ENCODE measurements around the gene IER3IP1. TPM values are rescaled to one million over a fixed set of nuclear protein-coding genes. Genes with fewer than 3 reads are reported as not detected.

The IER3IP1 gene
- total RNA-seq, 1 donor from 2014 or later = 6.4 TPM

DNA sequence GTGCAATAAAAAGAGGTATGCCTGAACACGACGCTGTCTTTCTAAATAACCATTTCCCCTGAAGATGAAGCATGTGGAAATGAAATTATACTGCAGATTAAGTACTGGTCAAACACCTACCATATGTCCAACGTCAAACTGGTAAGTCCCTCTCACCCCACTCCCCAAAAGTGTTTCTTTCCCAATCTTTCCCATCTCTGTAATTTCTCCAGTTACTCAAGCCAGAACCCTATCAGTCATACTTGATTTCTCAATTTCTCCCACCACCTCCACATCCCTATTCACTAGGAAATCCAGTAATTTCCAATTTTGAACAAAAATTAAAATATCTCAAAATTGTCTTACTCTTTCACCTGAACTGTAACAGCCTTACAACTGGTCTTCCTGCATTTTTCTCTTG is 55.0 kb downstream of the IER3IP1 start:
- intact Hi-C loops (cut with DNase I) = no loop called here
- TF ChIP-seq CTCF (IDR thresholded peaks at IDR 0.05) (no peak), POLR2AphosphoS5 (IDR thresholded peaks at IDR 0.05; ENCODE audit: insufficient read depth in 1 of 2, low read depth in 1 of 2) (no peak), POLR2A (IDR thresholded peaks at IDR 0.05) (no peak)

GRCh38 chr18:47120428-47120827 is 55.7 kb downstream of the IER3IP1 start:
- Histone ChIP-seq H3K4me1 (no peaks in the 10 kb centered on the region), H3K4me3 (no peak overlapping the region), H3K36me3 (no peaks in the 10 kb centered on the region), H3K27ac (no peak overlapping the region), H3K9me3 (no peaks in the 10 kb centered on the region), H3K27me3 (no peaks in the 10 kb centered on the region)
- TF ChIP-seq CTCF (IDR thresholded peaks at IDR 0.05) = no peak
- no peak for TF ChIP-seq POLR2AphosphoS5 (IDR thresholded peaks at IDR 0.05; ENCODE audit: insufficient read depth in 1 of 2, low read depth in 1 of 2)
- intact Hi-C loops (cut with DNase I) = no loop called here
- no peak for DNase-seq (ENCODE audit: extremely low spot score in 2 of 2)

More for the DNA sequence above, 55.0 kb downstream of the IER3IP1 start:
- DNase-seq (ENCODE audit: extremely low spot score in 2 of 2) = no peak
- Histone ChIP-seq H3K36me3 (no peaks in the 10 kb centered on the region), H3K9me3 (no peaks in the 10 kb centered on the region), H3K27ac (no peak overlapping the region), H3K4me1 (no peaks in the 10 kb centered on the region), H3K4me3 (no peak overlapping the region), H3K27me3 (no peaks in the 10 kb centered on the region)

DNA sequence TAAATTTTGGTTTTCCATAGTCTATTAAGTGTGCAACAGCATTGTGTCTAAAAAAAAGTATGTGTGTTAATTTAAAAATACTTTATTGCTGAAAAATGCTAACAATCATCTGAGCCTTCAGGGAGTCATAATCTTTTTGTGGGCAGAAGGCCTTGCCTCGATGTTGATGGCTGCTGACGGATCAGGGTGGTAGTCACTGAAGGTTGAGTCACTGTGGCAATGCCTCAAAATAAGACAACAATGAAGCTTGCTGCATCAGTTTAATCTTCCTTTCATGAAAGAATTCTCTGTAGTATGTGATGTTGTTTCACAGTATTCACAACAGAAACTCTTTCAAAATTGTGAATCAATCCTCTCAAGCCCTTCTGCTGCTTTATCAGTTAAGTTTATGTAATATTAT is 57.2 kb downstream of the IER3IP1 start:
- Histone ChIP-seq H3K27me3 (no peaks in the 10 kb centered on the region), H3K4me3 (no peak overlapping the region), H3K4me1 (no peaks in the 10 kb centered on the region), H3K27ac (no peak overlapping the region), H3K36me3 (peaks cover 0 to 6% of the 10 kb centered on the region in 2 donors), H3K9me3 (no peaks in the 10 kb centered on the region)
- no peak for TF ChIP-seq CTCF (IDR thresholded peaks at IDR 0.05)
- no peak for TF ChIP-seq POLR2AphosphoS5 (IDR thresholded peaks at IDR 0.05; ENCODE audit: insufficient read depth in 1 of 2, low read depth in 1 of 2)
- no peak for TF ChIP-seq POLR2A (IDR thresholded peaks at IDR 0.05)
- no peak for DNase-seq (ENCODE audit: extremely low spot score in 2 of 2)
- intact Hi-C loops (cut with DNase I) = no loop called here

GRCh38 chr18:47115205-47115604 is 61.0 kb downstream of the IER3IP1 start:
- Histone ChIP-seq H3K36me3 (peaks cover 0 to 26% of the 10 kb centered on the region in 2 donors), H3K27me3 (no peaks in the 10 kb centered on the region), H3K4me3 (no peak overlapping the region), H3K9me3 (no peaks in the 10 kb centered on the region), H3K4me1 (no peaks in the 10 kb centered on the region), H3K27ac (no peak overlapping the region)
- no peak for DNase-seq (ENCODE audit: extremely low spot score in 2 of 2)
- intact Hi-C loops (cut with DNase I) = no loop called here
- TF ChIP-seq POLR2AphosphoS5 (IDR thresholded peaks at IDR 0.05; ENCODE audit: insufficient read depth in 1 of 2, low read depth in 1 of 2) = no peak
- no peak for TF ChIP-seq POLR2A (IDR thresholded peaks at IDR 0.05)
- no peak for TF ChIP-seq CTCF (IDR thresholded peaks at IDR 0.05)

DNA sequence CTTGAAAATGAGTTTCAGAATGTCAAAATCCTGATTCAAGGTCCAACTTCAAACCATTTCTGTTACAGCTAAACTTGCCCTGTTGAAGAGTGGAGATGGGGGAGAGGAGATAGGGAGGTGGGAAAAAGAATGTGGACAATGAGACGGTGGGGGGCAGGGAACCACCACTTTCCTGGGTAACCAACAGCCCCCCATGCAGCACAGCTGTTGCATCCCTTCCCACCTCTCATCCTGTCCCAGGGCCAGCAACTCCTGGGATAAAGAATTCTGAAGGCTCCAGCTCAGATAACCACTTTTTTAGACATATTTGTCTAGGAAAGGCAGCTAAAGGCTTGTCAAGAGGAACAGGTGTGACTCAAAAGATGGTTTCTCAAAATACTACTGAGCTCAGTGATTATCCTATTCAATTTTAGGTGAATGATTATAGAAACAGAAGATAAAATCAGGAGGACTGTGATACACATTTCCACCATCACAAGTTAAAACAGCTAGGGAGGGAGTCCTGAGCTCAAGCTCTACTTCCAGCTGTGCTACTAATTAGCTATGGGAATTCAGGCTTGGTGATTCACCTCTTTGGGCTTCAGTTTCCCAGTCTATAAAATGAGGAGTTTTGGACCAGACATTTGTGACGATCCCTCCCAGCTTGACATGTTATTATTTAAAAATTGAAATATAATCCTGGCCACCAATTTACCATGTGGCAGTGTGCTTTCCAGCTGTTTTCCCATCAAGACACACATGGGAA is 62.2 kb downstream of the IER3IP1 start:
- Histone ChIP-seq H3K4me3 (no peak overlapping the region), H3K4me1 (no peaks in the 10 kb centered on the region), H3K36me3 (peaks cover 0 to 26% of the 10 kb centered on the region in 2 donors), H3K27me3 (no peaks in the 10 kb centered on the region), H3K9me3 (no peaks in the 10 kb centered on the region), H3K27ac (no peak overlapping the region)
- intact Hi-C loops (cut with DNase I) = no loop called here
- DNase-seq (ENCODE audit: extremely low spot score in 2 of 2) = no peak
- TF ChIP-seq CTCF (IDR thresholded peaks at IDR 0.05) (no peak), POLR2AphosphoS5 (IDR thresholded peaks at IDR 0.05; ENCODE audit: insufficient read depth in 1 of 2, low read depth in 1 of 2) (no peak), POLR2A (IDR thresholded peaks at IDR 0.05) (no peak)
